ENCODE measurements around the gene TERB2.
"Not testable (repeated sequence)": the region's sequence is repeated elsewhere in the genome, so short reads cannot be mapped to it uniquely, and the experiment has no call there.

DNA sequence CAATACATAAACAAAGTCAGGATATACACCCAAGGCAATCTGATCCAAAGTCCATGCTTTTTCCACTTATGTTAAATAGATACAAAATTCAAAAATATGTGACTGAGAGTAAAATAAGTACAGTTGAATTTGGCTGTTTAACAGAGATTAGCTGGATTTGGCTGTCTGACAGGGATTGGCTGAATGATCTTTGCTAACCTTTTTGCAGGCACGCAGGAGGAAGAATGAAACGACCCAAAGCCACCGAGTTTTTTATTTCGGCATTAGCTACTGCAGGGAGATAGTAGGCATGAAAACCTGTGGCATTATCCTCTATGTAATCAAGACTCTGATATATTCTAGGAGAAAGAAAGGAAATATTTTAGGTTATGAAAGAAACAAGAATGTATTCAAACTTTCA lies 26.2 kb upstream of the TERB2 start:
- TF ChIP-seq, protein P1, sequence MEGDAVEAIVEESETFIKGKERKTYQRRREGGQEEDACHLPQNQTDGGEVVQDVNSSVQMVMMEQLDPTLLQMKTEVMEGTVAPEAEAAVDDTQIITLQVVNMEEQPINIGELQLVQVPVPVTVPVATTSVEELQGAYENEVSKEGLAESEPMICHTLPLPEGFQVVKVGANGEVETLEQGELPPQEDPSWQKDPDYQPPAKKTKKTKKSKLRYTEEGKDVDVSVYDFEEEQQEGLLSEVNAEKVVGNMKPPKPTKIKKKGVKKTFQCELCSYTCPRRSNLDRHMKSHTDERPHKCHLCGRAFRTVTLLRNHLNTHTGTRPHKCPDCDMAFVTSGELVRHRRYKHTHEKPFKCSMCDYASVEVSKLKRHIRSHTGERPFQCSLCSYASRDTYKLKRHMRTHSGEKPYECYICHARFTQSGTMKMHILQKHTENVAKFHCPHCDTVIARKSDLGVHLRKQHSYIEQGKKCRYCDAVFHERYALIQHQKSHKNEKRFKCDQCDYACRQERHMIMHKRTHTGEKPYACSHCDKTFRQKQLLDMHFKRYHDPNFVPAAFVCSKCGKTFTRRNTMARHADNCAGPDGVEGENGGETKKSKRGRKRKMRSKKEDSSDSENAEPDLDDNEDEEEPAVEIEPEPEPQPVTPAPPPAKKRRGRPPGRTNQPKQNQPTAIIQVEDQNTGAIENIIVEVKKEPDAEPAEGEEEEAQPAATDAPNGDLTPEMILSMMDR (IDR thresholded peaks at IDR 0.05), result not testable (repeated sequence)
- not testable (repeated sequence) for TF ChIP-seq POLR2A (IDR thresholded peaks at IDR 0.05)
